SK-N-SH treated with all-trans-retinoic acid at 6 μM for 48 hours (cell line): ENCODE results near the gene TNXB.

Experiments
- BACH2 ChIP-seq: fragments of 250-450 bp; sonication (Bioruptor Pico); IDR thresholded peaks from 2 replicates; pipeline ENCODE4 v1.9.0; 2021; ENCODE audit warnings: mild to moderate bottlenecking, borderline replicate concordance
- CSDC2 ChIP-seq: fragments of 250-450 bp; sonication (Bioruptor Pico); IDR thresholded peaks from 2 replicates; pipeline ENCODE4 v1.5.0; 2020; ENCODE audit warnings: mild to moderate bottlenecking, moderate library complexity
- ISL1 ChIP-seq: fragments of 250-450 bp; sonication (Bioruptor Pico); IDR thresholded peaks from 2 replicates; pipeline ENCODE4 v2.1.2; 2022; ENCODE audit warnings: mild to moderate bottlenecking, moderate library complexity
- PPARA ChIP-seq: fragments of 250-450 bp; sonication (Bioruptor Pico); IDR thresholded peaks from 2 replicates; pipeline ENCODE4 v1.5.0; 2020; ENCODE audit warnings: mild to moderate bottlenecking, borderline replicate concordance
- TCF4 ChIP-seq: fragments of 250-450 bp; sonication (Bioruptor Pico); IDR thresholded peaks from 2 replicates; pipeline ENCODE4 v1.8.0; 2021; ENCODE audit warnings: mild to moderate bottlenecking, moderate library complexity, borderline replicate concordance
- TOX ChIP-seq: fragments of 250-450 bp; sonication (Bioruptor Pico); IDR thresholded peaks from 2 replicates; pipeline ENCODE4 v1.8.0; 2021; ENCODE audit warnings: mild to moderate bottlenecking, moderate library complexity, borderline replicate concordance
- ZC3H10 ChIP-seq: fragments of 250-450 bp; sonication (Bioruptor Pico); IDR thresholded peaks from 2 replicates; pipeline ENCODE4 v1.5.1; 2021; ENCODE audit warnings: mild to moderate bottlenecking, moderate library complexity
- ZFP3 ChIP-seq: fragments of 250-450 bp; sonication (Bioruptor Pico); IDR thresholded peaks from 2 replicates; pipeline ENCODE4 v1.5.0; 2020; ENCODE audit warnings: mild to moderate bottlenecking, moderate library complexity
- ZFP30 ChIP-seq: fragments of 450-650 bp; formaldehyde crosslinking; IDR thresholded peaks from 2 replicates; pipeline ENCODE4 v1.5.0; 2022; ENCODE audit warnings: mild to moderate bottlenecking, moderate library complexity
- ZNF565 ChIP-seq: fragments of 450-650 bp; formaldehyde crosslinking; conservative IDR thresholded peaks from 2 replicates; pipeline ENCODE4 v1.5.0; 2020; ENCODE audit warnings: low read depth, mild to moderate bottlenecking, moderate library complexity
- TF ChIP-seq, protein P1 (sequence below): fragments of 250-450 bp; sonication (Bioruptor Pico); IDR thresholded peaks from 2 replicates; pipeline ENCODE4 v1.8.0; 2020; ENCODE audit warnings: mild to moderate bottlenecking, moderate library complexity, borderline replicate concordance
- TF ChIP-seq, protein P2 (sequence below): fragments of 250-450 bp; sonication (Bioruptor Pico); IDR thresholded peaks from 2 replicates; pipeline ENCODE4 v1.5.1; 2021; ENCODE audit warnings: mild to moderate bottlenecking, moderate library complexity
- TF ChIP-seq, protein P3 (sequence below): fragments of 250-450 bp; sonication (Bioruptor Pico); IDR thresholded peaks from 2 replicates; pipeline ENCODE4 v1.5.1; 2020; ENCODE audit warnings: low read depth, mild to moderate bottlenecking, moderate library complexity

DNA sequence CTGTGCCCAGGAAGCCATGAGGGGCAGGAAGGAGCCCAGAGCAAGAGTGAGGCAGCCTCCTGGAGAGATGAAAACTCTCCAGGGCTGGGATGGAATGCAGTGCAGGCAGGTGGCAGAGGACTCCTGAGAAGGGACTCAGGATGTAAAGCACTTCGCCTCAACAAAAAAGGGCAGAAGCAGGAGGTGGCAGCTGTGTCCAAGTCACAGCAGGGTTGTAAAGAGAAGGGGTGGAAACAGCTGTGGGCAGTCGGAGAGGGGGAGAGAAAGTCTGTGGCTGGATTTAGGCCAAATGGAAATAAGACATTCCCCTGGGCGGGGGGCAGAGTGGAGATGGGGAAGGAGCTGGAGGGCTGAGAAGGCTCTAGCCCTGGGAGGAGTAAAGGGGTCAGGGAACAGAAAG lies 36.0 kb downstream of the TNXB start:
- TF ChIP-seq ZFP3 (CRISPR knock-in tag) (no peak), ISL1 (no peak), BACH2 (no peak), ZC3H10 (CRISPR knock-in tag) (no peak), ZNF565 (CRISPR knock-in tag) (no peak), TOX (CRISPR knock-in tag) (no peak), CSDC2 (CRISPR knock-in tag) (no peak), TCF4 (CRISPR knock-in tag) (no peak), PPARA (CRISPR knock-in tag) (no peak), ZFP30 (CRISPR knock-in tag) (no peak)
- TF ChIP-seq, protein P1, sequence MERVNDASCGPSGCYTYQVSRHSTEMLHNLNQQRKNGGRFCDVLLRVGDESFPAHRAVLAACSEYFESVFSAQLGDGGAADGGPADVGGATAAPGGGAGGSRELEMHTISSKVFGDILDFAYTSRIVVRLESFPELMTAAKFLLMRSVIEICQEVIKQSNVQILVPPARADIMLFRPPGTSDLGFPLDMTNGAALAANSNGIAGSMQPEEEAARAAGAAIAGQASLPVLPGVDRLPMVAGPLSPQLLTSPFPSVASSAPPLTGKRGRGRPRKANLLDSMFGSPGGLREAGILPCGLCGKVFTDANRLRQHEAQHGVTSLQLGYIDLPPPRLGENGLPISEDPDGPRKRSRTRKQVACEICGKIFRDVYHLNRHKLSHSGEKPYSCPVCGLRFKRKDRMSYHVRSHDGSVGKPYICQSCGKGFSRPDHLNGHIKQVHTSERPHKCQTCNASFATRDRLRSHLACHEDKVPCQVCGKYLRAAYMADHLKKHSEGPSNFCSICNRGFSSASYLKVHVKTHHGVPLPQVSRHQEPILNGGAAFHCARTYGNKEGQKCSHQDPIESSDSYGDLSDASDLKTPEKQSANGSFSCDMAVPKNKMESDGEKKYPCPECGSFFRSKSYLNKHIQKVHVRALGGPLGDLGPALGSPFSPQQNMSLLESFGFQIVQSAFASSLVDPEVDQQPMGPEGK = no peak
- TF ChIP-seq, protein P2, sequence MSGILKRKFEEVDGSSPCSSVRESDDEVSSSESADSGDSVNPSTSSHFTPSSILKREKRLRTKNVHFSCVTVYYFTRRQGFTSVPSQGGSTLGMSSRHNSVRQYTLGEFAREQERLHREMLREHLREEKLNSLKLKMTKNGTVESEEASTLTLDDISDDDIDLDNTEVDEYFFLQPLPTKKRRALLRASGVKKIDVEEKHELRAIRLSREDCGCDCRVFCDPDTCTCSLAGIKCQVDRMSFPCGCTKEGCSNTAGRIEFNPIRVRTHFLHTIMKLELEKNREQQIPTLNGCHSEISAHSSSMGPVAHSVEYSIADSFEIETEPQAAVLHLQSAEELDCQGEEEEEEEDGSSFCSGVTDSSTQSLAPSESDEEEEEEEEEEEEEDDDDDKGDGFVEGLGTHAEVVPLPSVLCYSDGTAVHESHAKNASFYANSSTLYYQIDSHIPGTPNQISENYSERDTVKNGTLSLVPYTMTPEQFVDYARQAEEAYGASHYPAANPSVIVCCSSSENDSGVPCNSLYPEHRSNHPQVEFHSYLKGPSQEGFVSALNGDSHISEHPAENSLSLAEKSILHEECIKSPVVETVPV (CRISPR knock-in tag) = no peak
- TF ChIP-seq, protein P3, sequence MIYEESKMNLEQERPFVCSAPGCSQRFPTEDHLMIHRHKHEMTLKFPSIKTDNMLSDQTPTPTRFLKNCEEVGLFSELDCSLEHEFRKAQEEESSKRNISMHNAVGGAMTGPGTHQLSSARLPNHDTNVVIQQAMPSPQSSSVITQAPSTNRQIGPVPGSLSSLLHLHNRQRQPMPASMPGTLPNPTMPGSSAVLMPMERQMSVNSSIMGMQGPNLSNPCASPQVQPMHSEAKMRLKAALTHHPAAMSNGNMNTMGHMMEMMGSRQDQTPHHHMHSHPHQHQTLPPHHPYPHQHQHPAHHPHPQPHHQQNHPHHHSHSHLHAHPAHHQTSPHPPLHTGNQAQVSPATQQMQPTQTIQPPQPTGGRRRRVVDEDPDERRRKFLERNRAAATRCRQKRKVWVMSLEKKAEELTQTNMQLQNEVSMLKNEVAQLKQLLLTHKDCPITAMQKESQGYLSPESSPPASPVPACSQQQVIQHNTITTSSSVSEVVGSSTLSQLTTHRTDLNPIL (CRISPR knock-in tag) = no peak
